Stomach smooth muscle (tissue), 2 donors: ENCODE measurements around the gene BPIFA3.

Source experiments
- H3K27ac ChIP-seq: one replicate; pipeline ENCODE4 v1.7.0; 2013; ENCODE audit warnings: mild to moderate bottlenecking, low read length, inconsistent platforms
- H3K27me3 ChIP-seq, 2 donors: one replicate each; pipeline ENCODE4 v1.7.0; 2013; ENCODE audit warnings: low read length in 2 of 2; ENCODE audit not compliant: insufficient read depth in 2 of 2, control insufficient read depth in 1 of 2
- H3K36me3 ChIP-seq, 2 donors: one replicate each; pipeline ENCODE4 v1.7.0; 2013; ENCODE audit warnings: low read length in 2 of 2; ENCODE audit not compliant: control insufficient read depth in 2 of 2, insufficient read depth in 2 of 2
- H3K4me1 ChIP-seq: one replicate; pipeline ENCODE4 v1.7.0; 2013; ENCODE audit warnings: low read length; ENCODE audit not compliant: control insufficient read depth, insufficient read depth
- H3K4me3 ChIP-seq, 2 donors: one replicate each; pipeline ENCODE4 v1.7.0; 2013; ENCODE audit warnings: low read length in 2 of 2
- H3K9ac ChIP-seq, 2 donors: one replicate each; pipeline ENCODE4 v1.7.0; 2013; ENCODE audit warnings: low read length in 2 of 2, mild to moderate bottlenecking in 1 of 2
- H3K9me3 ChIP-seq, 2 donors: one replicate each; pipeline ENCODE4 v1.7.0; 2013; ENCODE audit warnings: low read length in 2 of 2; ENCODE audit not compliant: control insufficient read depth in 2 of 2
- donor health status: healthy.
- donor health status: Pancreatic carcinoma.

The BPIFA3 gene

DNA sequence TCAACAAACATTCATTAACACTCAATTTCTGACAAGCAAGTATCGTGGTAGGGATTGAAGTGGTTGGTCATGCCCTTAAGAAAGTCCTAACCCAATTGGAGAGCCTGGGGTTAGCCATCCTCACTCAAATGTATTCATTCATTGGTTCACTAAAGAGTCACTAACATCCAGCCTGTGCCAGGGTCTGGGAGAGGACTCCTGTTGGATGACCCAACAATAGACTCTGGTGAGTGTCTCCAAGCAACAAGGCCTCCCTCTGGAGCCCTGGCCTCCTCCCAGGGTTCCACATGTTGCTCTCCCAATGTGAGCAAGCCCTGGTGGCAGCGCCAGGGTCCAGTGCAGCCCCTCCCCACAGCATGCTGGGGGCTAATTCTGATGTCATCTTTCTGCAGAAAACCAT is at the start of gene BPIFA3:
Gene BPIFA3, plus strand, starts transcription at position 301 of the 400 bp plus-strand sequence. CDS start 185 bp downstream, outside the sequence.
- Histone ChIP-seq H3K9ac (no peak within 1 kb of the TSS), H3K36me3 (no peaks in the 10 kb centered on the region), H3K4me3 (no peak within 1 kb of the TSS), H3K27ac (no peak within 1 kb of the TSS), H3K4me1 (no peaks in the 10 kb centered on the region), H3K9me3 (no peaks in the 10 kb centered on the region), H3K27me3 (peaks cover 5% of the 10 kb centered on the region in 2 donors)

DNA sequence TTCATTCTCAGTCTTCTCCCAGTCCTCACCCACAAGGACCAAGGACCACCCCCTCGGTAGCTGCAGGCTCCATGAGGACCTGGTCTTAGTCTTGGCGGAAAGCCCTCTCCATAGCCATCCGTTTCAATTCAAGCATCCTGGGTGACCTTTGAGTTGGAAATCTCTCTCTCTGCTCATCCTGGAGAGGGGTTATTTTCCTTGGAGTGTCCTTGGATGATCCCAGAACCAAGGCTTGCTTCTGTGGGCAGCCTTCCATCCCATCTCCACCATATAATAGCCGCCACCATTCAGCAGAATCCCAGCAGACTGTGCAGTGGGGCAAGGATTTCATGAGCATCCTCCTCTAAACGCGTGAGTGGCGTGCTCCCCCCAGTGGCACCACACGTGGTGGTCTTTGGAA is 49.3 kb upstream of the BPIFA3 start, which contains the start of gene BPIFA2:
Gene BPIFA2, plus strand, starts transcription at position 301 of the 400 bp plus-strand sequence. CDS start 987 bp downstream, outside the sequence.
- H3K4me1 ChIP-seq, result no peaks in the 10 kb centered on the region
- peaks cover 3 to 6% of the 10 kb centered on the region in 2 donors for H3K9me3 ChIP-seq
- no peak within 1 kb of the TSS for H3K27ac ChIP-seq
- no peaks in the 10 kb centered on the region for H3K36me3 ChIP-seq
- H3K27me3 ChIP-seq, result peaks cover 0 to 4% of the 10 kb centered on the region in 2 donors
- H3K4me3 ChIP-seq, result no peak within 1 kb of the TSS
- H3K9ac ChIP-seq, result no peak within 1 kb of the TSS

DNA sequence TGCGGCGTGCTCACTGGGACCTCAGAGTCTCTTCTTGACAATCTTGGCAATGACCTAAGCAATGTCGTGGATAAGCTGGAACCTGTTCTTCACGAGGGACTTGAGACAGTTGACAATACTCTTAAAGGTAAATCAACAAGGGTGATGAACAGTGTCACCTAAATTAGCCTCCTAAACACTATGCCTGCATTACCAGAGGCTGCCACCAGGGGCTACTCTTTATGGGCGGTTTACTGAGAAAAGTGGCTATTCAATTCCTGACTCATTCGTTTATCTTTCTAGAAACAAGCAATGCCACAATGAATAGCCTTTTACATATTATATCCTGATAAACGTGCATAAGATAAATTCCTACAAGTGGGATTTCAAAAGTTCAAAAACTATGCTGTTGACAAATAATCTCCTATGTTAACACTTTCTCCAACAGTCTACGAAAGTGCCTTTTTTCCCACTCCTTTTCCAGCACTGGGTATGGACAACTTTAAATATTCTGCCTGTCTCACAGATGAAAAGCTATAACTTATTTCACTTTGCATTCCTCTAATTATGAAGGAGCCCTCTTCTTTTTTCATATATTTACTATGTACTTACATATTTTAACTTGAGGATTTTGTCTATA is 47.9 kb upstream of the BPIFA3 start:
- no peaks in the 10 kb centered on the region for H3K4me1 ChIP-seq
- H3K9ac ChIP-seq, result no peak overlapping the region
- no peak overlapping the region for H3K27ac ChIP-seq
- peaks cover 0 to 4% of the 10 kb centered on the region in 2 donors for H3K27me3 ChIP-seq
- no peaks in the 10 kb centered on the region for H3K36me3 ChIP-seq
- peaks cover 3 to 6% of the 10 kb centered on the region in 2 donors for H3K9me3 ChIP-seq
- H3K4me3 ChIP-seq, result no peak overlapping the region

DNA sequence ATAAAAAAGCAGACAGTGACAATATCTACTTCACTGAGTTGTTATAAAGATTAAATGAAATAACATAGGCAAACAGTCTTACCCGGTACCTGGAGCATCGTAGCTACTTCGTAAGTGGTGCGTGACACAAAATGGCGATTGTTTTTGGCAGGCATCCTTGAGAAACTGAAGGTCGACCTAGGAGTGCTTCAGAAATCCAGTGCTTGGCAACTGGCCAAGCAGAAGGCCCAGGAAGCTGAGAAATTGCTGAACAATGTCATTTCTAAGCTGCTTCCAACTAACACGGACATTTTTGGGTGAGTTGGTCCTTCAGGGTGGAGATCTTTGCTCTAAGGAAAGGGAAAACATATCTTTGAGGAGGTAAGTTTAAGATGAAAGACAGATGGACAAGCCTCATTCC is 44.4 kb upstream of the BPIFA3 start:
- H3K36me3 ChIP-seq, result no peaks in the 10 kb centered on the region
- no peak overlapping the region for H3K4me3 ChIP-seq
- peaks cover 3 to 6% of the 10 kb centered on the region in 2 donors for H3K9me3 ChIP-seq
- H3K9ac ChIP-seq, result no peak overlapping the region
- no peak overlapping the region for H3K27ac ChIP-seq
- no peaks in the 10 kb centered on the region for H3K4me1 ChIP-seq
- no peaks in the 10 kb centered on the region for H3K27me3 ChIP-seq

DNA sequence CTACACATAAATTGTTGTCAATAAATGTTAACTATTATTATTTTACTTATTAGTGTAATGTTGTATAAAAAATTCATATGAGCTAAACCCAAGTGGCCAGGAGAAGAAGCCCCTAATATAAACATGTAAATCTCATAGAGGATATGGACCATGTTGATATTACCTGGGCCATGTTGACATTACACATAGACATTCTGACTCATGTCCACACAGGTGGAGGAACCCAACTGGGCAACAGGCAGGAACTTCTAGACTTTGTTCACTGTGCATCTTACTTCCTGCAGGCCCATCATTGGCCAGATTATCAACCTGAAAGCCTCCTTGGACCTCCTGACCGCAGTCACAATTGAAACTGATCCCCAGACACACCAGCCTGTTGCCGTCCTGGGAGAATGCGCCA is 42.0 kb upstream of the BPIFA3 start:
- Histone ChIP-seq H3K9me3 (no peaks in the 10 kb centered on the region), H3K27me3 (no peaks in the 10 kb centered on the region), H3K4me3 (no peak overlapping the region)

DNA sequence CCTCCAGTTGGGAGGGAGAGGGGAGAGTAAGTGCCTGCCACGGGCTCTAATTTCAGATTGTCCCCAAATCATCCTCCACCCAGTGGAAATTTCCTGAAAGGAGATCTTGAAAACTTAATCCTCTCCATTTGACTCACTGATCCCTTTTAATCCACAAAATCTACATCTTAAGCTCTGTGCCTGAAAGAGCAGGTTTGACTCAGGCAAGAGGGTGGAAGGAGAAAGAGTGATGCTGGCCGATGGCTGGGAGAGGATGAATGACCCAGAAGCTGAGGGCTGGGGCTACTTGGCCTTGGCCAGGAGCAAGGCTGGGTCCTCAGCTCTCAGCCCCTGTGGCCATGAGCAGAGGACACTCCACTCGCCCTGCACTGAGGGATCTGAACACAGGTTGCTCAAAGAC is 41.1 kb upstream of the BPIFA3 start:
- no peak overlapping the region for H3K27ac ChIP-seq
- no peaks in the 10 kb centered on the region for H3K27me3 ChIP-seq
- H3K36me3 ChIP-seq, result no peaks in the 10 kb centered on the region
- no peak overlapping the region for H3K4me3 ChIP-seq
- H3K9ac ChIP-seq, result no peak overlapping the region
- no peaks in the 10 kb centered on the region for H3K9me3 ChIP-seq
- H3K4me1 ChIP-seq, result no peaks in the 10 kb centered on the region

More for the DNA sequence above, 42.0 kb upstream of the BPIFA3 start:
- no peak overlapping the region for H3K9ac ChIP-seq
- no peak overlapping the region for H3K27ac ChIP-seq
- H3K36me3 ChIP-seq, result no peaks in the 10 kb centered on the region
- H3K4me1 ChIP-seq, result no peaks in the 10 kb centered on the region

DNA sequence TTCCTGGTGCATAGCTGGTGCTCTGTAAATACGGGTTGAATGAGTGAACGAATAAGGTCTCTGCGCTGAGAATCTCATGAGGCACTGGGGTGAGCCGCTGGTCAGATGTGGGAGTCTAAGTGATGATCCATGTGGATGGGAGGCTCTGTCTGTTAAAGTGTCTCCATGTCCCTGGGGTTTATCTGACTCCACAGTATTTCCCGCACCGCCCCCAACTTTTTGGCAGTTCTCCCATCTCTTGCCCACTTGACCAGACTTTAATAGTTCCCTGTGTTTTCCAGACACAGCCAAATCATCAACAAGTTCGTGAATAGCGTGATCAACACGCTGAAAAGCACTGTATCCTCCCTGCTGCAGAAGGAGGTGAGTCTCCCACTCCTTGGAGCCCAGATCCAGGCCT is 39.3 kb upstream of the BPIFA3 start:
- H3K36me3 ChIP-seq, result no peaks in the 10 kb centered on the region

DNA sequence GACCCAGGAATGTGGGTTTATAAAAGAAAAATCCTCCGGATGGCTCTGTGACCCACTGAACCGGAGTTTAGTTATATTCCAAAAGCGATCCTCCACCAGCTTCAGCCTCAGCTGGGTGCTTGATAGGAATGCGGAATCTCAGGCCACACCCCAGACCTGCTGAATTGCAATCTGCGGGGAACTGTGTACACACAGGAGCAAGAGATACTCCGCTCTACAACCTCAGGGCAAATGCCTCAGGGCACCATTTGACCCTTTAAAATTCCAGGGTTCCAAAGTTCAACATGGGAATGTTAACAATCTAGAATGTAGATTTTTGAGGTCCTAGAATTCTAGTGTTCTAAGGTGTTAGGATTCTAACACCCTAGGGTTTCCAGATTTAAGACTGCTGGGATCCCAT is 38.4 kb upstream of the BPIFA3 start:
- H3K4me3 ChIP-seq, result no peak overlapping the region

More for the DNA sequence above, 39.3 kb upstream of the BPIFA3 start:
- no peaks in the 10 kb centered on the region for H3K27me3 ChIP-seq
- H3K9me3 ChIP-seq, result no peaks in the 10 kb centered on the region
- no peak overlapping the region for H3K9ac ChIP-seq
- no peaks in the 10 kb centered on the region for H3K4me1 ChIP-seq
- no peak overlapping the region for H3K4me3 ChIP-seq
- H3K27ac ChIP-seq, result no peak overlapping the region

DNA sequence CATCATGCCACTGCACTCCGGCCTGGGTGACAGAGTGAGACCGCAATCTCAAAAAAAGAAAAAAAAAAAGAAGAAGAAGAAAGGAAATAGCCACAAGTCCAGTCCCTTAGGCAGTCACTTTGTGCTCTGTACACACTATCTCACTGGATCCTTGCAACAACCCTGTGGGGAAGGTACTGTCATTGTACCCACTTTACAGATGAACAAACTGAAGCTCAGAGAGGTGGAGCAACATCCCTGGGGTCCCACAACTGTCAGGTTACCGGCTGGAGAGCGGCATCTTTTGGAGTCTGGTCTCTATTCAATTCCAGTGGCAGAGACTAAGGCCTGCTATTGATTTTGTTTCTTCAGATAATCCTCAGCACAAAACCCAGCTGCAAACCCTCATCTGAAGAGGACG is 37.0 kb upstream of the BPIFA3 start:
- Histone ChIP-seq H3K36me3 (no peaks in the 10 kb centered on the region), H3K27me3 (peaks cover 0 to 2% of the 10 kb centered on the region in 2 donors), H3K9me3 (peaks cover 0 to 2% of the 10 kb centered on the region in 2 donors), H3K9ac (no peak overlapping the region), H3K27ac (no peak overlapping the region), H3K4me1 (no peaks in the 10 kb centered on the region), H3K4me3 (no peak overlapping the region)

More for the DNA sequence above, 38.4 kb upstream of the BPIFA3 start:
- H3K27me3 ChIP-seq, result peaks cover 0 to 2% of the 10 kb centered on the region in 2 donors
- H3K4me1 ChIP-seq, result no peaks in the 10 kb centered on the region
- peaks cover 0 to 2% of the 10 kb centered on the region in 2 donors for H3K9me3 ChIP-seq
- no peak overlapping the region for H3K9ac ChIP-seq
- no peaks in the 10 kb centered on the region for H3K36me3 ChIP-seq
- no peak overlapping the region for H3K27ac ChIP-seq

DNA sequence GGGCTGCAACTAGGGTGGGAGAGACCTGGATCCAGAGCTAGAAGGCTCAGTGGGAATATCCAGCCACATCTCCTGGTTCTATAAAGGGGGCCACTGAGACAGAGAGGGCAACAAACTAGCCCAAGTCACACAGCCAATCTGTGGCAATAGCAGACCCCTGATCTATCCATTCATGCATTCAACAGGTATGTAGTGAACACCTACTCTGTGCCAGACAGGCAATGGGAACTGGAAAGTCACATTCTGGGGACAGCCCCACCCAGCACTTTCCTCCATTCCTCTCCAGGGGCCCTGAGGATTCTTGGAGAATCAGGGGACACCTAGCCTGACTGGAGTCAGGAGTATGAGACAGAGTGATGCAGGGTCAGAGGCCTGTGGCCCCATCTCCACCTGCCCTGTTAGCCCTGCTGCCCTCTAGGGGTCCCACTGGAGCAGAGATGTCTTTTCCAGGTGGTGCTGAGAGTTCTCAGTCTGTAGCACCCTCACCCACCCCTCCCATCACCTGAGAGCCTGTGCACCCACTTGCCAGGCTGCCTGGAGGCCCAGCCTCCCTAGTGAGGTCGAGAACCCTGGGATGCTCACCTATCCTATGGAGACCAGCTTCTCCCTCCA is 35.6 kb upstream of the BPIFA3 start:
- Histone ChIP-seq H3K27me3 (peaks cover 0 to 2% of the 10 kb centered on the region in 2 donors), H3K9ac (no peak overlapping the region), H3K36me3 (no peaks in the 10 kb centered on the region), H3K9me3 (peaks cover 0 to 2% of the 10 kb centered on the region in 2 donors), H3K4me1 (no peaks in the 10 kb centered on the region), H3K4me3 (no peak overlapping the region), H3K27ac (no peak overlapping the region)

DNA sequence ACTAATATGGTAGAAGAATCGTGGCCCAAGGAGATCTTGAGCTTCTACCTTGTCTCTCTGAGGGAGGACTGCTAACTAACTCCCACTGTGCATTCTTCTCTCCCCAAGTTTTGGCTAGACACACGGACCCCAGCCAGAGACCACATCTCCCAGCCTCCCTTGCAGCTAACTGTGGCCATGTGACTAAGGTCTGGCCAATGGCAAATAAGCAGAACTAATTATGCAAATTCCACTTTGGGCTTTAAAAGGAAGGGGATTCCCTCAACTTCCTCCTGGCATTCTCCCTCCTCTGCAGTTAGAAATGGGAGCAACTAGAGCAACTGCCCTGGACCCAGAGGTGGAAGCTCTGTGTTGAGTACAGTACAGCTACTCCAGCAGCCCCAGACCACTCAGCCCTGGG is 33.8 kb upstream of the BPIFA3 start:
- Histone ChIP-seq H3K27me3 (peaks cover 0 to 2% of the 10 kb centered on the region in 2 donors), H3K27ac (no peak overlapping the region), H3K9ac (no peak overlapping the region), H3K4me3 (no peak overlapping the region), H3K4me1 (no peaks in the 10 kb centered on the region), H3K9me3 (peaks cover 0 to 2% of the 10 kb centered on the region in 2 donors), H3K36me3 (no peaks in the 10 kb centered on the region)
